Erythroblast (primary cell): Measurements from ENCODE around the gene POU6F2.

Experiments
- DNase-seq, 2 experiments: peaks; one replicate each; lab custom pipeline; 2025; lab: John Stamatoyannopoulos, UW
- GATA1 ChIP-seq: IDR thresholded peaks from 2 replicates; pipeline ENCODE4 v1.6.1; 2011; ENCODE audit warnings: low read depth, mild to moderate bottlenecking, control low read depth, low read length, moderate library complexity
- POLR2A ChIP-seq: IDR thresholded peaks from 2 replicates; pipeline ENCODE4 v1.6.1; 2011; ENCODE audit warnings: mild to moderate bottlenecking, low read length

POU6F2 gene

DNA sequence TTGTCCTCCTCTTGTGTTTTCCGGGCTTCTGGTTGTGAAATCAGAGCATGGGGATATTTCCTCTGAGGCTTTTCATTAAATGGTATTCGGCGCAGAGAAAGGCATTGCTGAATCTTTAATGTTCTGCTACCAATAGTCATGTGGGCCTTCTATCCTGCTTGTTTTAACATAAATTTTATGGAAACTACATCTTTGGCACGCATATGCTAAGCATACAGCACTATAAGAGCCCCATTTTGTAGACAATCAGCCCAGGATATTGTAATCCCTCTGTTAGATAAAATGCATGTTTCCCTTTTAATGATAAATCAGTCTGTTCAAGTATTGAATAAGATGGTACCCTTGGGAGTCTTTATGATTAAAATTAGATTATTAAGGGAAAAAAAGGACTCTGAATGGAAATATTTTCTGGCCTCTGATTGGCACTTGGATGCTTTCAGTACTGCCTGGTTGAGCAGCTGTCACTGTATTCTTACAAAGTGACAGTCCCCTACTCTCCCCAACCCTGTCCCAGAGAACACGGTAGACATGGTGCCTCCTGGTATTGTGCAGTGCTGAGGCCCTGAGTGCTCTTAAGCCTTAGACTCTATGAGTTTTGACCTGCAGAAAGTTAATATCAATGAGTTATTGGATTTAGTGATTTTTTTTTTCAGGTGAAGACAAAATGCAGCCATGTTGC, 256.3 kb downstream of the POU6F2 start:
- DNase-seq, result no peak
- no peak for TF ChIP-seq POLR2A
- no peak for TF ChIP-seq GATA1

DNA sequence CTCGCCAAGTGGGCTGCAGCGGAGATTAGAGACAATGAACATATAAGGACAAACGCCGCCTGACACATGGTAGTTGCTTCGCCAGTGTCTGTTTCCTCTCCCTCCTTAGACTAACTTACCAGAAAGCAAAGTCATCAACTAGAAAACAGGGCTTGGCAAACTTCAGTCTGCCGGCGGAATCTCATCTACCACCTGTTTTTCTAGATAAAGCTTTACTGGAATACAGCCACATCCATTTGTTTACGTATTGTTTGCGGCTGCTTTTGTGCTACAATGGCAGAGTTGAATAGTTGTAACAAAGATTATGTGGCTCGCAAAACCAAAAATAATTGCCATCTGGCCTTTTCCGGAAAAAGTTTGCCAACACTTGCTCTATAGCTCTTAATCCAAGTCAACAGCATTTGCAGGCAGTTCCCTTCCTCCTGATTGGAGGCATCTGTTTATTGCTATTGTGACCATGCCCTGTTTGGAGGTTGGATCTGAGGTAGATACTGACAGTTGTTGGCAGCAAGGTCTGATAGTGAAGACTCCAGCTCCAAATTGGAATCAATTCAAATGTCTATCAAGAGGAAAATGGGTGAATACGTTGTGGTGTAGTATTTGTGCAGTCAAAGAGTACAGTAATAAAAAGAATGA, 260.6 kb downstream of the POU6F2 start:
- TF ChIP-seq POLR2A, result no peak
- no peak for TF ChIP-seq GATA1
- DNase-seq, result no peak

DNA sequence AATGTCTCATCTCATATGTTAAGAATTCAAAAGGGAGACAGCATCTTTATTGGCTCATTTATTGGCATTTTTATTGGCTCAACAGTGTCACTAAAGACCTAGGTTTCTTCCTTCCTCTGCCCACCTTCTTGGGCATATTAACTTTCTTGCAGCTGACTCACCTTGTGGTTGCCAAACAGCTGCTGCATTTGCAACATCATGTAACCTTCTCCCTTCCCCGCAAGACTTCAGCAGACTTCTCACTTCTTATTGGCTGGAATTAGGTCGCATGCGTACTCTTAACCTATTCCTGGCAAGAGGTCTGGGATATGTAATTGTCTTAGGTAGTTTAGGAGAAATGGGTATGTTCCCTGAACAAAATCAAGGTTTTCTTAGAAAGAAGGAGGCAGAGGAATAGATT, 263.2 kb downstream of the POU6F2 start:
- TF ChIP-seq GATA1 (no peak), POLR2A (no peak)
- DNase-seq, result no peak

DNA sequence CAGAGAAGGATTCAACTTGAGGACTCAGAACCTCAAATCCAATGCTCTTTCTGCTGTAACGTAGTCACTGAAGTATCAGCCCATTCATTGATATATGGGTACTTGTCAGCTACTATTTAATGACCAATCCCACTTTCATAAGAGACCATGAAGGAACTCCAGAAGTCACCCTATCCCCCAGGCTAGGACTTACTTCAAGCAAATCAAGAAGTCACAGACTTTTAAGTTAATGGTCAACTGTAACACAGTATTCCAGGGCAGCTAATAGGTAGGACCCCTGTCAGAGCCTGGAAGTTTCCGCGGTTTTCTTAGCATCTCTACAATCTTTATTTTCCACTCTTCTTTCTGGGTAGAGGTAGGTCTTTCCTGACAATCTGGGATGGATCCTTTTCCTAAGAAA, 269.9 kb downstream of the POU6F2 start:
- TF ChIP-seq GATA1, result no peak
- no peak for TF ChIP-seq POLR2A
- DNase-seq, result no peak

DNA sequence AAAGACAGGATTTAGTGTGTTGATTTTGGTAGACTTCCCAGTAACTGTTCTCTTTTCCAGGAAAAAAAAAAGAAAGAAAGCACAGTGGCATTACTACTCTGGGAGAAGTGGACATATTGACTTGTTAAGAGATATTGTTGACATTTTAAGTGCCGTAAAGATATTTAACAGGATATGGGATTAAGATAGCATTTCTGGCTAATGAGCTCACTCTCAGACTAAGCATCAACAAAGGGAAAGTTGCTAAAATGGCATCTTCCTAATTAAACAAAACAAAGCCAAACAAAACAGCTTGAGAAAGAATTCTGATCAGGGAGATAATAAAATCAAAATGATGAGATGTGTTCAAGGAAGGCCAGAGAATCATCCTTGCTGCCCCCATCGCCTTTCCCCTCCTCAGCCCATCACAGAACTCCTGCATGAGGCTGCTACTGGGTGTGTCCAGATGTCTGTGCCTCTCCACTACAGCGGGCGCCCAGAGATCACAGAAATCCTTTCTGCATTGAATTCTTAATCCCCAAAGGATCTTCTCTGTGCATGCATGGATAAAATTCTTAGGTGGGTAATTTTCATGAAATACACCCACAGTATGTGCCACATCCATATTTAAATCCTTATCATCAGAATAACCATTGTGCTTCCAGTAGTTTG, 270.5 kb downstream of the POU6F2 start:
- DNase-seq, result no peak
- TF ChIP-seq GATA1 (no peak), POLR2A (no peak)

DNA sequence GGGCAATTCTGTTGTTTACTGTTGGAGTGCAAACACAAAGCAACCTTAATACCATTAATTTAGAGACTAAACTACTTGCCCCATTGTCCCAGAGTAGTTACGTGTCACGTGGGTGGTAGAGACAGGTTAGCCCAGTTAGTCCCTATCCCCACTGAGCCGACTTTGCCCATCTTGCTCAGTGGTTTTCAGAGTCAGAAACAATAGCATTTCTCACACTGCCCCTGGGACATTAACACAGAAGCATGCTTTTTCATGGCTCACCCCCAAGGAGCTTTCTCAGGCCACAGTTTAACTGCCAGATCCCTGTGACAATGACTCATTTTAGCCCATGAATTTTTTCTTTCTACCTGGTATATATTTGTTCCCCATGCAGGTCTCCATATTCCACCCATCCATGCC, 271.0 kb downstream of the POU6F2 start:
- no peak for TF ChIP-seq POLR2A
- TF ChIP-seq GATA1, result no peak

DNA sequence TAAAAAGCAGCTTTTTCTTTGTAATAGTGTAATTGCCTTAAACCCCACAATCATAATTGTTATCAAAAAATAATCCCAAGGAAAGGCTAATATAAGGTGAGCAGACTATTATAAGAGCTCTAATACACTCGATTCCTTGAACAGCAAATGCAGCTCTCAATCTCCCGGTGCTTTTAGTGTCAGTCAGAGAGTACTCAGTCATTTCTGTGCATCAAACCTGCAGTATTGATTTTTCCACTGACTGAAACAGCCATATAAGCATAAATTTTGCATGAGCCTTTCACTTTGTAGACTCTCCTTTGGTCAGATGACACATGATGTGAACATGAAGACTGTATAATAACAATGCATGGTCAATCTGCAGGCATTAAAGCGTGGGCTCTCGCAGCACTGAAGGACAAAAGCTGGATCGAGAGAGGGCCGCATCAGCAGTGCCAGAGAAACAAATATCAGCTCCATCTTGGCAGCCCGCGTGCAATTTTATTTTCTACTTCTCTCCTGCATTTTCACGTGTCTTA, 272.0 kb downstream of the POU6F2 start:
- no peak for DNase-seq

More for the DNA sequence above, 271.0 kb downstream of the POU6F2 start:
- no peak for DNase-seq

DNA sequence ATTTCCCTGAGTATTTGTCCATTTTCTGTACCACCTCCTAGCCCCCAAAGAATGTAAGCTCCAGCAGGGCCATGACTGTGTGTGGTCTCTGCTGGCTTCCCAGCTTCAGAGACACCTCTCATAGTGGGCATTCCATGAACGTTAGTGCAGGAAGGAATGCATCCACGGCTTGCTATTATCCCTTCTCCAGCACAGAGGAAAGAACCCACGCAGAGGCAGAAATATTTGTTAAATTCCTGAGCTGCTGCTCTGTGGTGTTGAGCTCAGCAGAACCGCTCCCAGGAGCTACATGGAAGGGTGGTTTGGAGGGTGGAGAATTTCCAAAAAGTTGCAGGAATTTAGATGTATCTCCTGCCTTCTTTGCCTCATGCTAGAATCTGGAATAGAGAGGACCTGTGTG, 275.2 kb downstream of the POU6F2 start:
- no peak for DNase-seq
- TF ChIP-seq POLR2A, result no peak
- TF ChIP-seq GATA1, result no peak

More for the DNA sequence above, 272.0 kb downstream of the POU6F2 start:
- TF ChIP-seq POLR2A, result no peak
- no peak for TF ChIP-seq GATA1

DNA sequence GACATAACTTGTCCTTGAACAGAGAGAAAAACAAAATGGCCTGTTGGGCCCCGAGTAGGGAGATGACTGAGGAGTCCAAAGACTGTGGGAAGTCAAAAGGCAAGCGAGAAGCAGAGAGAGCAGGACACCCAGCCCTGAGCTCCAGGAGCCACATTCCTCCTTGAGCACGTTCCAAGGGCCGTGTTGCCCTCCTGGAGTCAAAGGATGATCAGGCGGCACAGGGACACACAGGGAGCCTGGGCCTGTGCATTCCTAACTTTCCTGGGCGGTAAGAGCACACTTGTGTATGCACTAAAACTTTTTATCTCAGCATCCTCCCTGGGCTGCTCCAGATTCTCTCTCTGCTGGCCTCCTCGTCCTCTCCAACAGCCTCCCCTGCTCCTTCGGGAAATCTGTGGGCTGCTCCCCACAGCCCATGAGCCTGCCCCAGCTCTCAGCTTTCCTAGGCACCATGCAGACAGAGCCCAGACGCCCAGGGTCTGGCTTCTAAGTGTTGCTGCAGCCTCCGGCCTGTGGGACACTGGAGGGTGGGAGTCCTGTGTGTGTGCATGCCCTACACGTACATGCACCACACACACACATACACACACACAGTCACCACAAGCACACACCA, 281.8 kb downstream of the POU6F2 start:
- TF ChIP-seq POLR2A (no peak), GATA1 (no peak)
- DNase-seq, result no peak

DNA sequence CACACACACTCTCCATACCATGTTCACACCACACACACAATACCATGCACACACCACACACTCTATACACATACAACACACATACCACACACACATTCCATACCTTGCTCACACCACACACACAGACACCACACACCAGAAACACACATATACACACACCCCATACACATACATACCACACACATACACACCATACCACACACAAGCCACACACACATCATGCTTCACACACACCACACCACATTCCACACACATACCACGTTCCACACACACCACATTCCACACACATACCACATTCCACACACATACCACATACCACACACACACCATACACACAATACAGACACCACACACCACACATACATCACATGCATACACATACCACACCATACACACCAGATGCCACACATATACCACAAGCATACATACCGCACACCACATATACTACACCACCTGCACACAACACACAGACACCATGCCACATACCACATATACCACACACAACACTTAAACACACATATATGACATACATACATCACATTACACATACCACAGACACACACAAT, 282.7 kb downstream of the POU6F2 start:
- TF ChIP-seq GATA1 (no peak), POLR2A (no peak)
- DNase-seq, result no peak

DNA sequence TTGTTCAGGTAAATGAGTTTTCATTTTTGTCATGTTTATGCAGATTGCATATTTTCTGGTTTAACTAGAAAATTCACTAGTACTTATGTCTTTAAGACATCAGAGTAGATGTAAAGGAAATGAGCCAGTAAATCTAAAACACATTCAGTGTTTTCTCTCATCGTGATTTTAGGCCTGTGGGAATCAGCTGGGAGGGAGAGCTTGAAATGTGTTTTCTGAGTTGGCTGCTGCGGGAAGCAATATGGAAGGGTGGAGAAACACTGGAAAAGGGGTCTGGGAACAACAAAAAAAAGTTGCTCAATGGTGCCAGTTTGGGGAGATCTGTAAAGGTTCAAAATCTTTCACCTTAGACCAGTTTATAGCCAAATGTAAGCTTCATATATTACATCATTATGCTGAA, 284.1 kb downstream of the POU6F2 start:
- TF ChIP-seq POLR2A (no peak), GATA1 (no peak)
- no peak for DNase-seq

DNA sequence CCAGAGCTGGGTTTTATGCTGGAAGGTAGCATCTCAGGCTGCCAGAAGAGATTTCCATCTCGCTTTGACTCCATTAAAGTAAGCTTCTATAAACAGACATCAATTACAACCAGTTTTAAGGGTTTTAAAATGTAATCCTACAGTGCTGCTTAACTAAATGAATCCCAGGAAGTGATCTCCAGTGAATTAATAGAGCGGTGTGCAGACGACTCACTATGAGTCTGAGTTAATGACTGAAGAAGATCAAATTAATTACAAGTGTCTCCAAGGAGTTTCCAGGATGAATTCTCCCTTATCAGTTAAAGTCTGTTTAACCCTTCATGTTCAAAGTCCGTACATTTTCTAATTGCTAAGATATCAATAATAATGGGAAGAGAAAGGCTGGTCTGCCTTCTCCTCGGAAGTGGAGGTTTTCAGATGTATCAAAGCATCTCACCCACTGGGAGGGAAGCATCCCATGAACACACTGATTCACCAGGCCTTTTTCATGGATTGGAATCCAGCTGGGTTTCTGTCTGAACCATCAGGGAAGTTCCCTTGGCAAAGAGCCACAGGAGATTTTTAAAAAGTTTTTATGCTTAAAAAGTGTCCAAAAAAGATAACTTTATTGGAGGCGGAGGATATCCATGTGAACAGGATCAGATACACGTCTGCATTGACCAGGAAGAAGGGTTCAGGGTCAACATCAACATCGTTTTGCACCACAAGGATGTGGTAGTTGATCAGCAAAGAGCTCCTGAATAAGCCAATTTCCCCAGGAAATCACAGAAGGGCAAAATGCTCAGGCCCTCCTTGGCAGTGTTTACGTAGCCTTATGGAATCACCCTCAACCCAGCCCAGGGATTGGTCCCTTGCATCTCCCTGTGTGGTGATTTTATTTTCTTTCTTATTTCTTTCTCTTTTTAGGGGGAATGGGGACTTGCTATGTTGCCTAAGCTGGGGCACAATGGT, 288.2 kb downstream of the POU6F2 start:
- DNase-seq, result no peak
- TF ChIP-seq GATA1, result no peak
- TF ChIP-seq POLR2A, result no peak

DNA sequence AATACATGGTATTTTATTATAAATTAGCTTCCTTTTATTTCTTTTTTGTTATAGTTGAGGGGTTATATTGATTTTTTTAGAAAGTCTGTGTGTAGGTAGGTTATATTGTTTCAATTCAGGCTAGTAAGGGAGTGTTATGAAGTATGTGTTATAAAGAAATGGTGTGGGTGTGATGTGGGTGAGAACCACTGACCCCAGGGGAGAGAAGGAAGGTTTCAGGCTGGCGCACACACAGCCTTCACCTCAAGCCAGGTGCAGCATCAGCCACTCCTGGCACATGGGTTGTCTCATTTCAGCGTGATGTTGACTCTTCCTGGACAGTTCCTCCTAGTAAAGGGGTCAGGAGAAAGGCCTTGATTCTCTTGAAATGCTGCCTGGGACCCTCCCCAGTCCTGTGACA, 291.3 kb downstream of the POU6F2 start:
- no peak for DNase-seq
- TF ChIP-seq POLR2A, result no peak
- no peak for TF ChIP-seq GATA1
